ENCODE results near the gene IP6K3. TPM values are rescaled to one million over a fixed set of nuclear protein-coding genes. Genes with fewer than 3 reads are reported as not detected.
A peak's percentile ranks its signal among the peaks of the same experiment; 100 is the strongest.

IP6K3 gene
- total RNA-seq, 1 donor from 2014 or later, result not detected

- H3K27ac Mint-ChIP-seq, result peak overlapping the region; percentile 61
Measured at GRCh38 chr6:33702345-33702977, 44.2 kb downstream of the IP6K3 start.

DNA sequence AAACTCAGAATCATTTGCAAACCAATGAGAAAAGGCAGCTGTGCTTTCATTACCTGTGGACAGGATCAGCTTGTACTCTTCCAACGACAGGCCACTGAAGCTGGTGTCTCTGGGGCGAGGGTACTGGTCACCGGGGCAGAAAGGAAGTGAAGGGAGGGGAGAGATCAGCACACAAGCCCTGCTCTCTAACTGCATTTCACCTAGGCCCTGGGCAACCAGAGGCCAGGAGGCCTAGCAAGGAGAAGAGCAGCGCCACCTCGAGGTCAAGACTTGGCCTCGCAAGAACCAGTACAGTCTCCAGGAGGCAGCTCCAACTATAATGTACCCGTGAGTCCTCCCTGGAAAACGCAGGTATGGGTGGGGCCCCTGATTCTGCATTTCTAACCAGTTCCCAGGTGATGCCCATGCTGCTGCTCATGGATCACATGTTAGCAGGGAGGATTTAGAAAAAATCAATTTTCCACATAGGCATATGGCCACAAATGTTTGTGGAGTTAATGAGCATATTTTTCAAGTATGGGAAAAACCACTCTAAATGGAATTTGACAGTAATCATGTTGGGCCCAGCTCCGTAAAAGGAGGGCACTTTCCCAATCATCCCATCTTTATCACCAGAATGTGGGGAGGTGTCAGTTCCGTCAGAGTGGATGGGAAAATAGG, 46.2 kb downstream of the IP6K3 start:
- POLR2A ChIA-PET, result interaction anchor here (0.9 to 2.3 kb wide), 5 partner anchors 10 to 114 kb away, joined by 5 to 23 read pairs (median 8); partner anchors contain the start of genes ITPR3 and UQCC2
- DNase-seq (peak; percentile 58), ATAC-seq (ENCODE audit: low read depth) (peak; percentile 56)
- Mint-ChIP-seq H3K27me3 (no peaks in the 10 kb centered on the region), H3K4me3 (peak overlapping the region; percentile 28), H3K4me1 (peaks cover 69% of the 10 kb centered on the region), H3K9me3 (no peaks in the 10 kb centered on the region), H3K27ac (peak overlapping the region; percentile 79), H3K36me3 (ENCODE audit: low read depth) (peaks cover 25% of the 10 kb centered on the region)
- TF ChIP-seq, protein P1, sequence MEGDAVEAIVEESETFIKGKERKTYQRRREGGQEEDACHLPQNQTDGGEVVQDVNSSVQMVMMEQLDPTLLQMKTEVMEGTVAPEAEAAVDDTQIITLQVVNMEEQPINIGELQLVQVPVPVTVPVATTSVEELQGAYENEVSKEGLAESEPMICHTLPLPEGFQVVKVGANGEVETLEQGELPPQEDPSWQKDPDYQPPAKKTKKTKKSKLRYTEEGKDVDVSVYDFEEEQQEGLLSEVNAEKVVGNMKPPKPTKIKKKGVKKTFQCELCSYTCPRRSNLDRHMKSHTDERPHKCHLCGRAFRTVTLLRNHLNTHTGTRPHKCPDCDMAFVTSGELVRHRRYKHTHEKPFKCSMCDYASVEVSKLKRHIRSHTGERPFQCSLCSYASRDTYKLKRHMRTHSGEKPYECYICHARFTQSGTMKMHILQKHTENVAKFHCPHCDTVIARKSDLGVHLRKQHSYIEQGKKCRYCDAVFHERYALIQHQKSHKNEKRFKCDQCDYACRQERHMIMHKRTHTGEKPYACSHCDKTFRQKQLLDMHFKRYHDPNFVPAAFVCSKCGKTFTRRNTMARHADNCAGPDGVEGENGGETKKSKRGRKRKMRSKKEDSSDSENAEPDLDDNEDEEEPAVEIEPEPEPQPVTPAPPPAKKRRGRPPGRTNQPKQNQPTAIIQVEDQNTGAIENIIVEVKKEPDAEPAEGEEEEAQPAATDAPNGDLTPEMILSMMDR (IDR thresholded peaks at IDR 0.05), result no peak
- CTCF ChIA-PET, result interaction anchor here (0.8 to 3.9 kb wide), 16 partner anchors 9 to 121 kb away, joined by 3 to 42 read pairs (median 5); partner anchors contain the start of gene UQCC2
- intact Hi-C loops (cut with micrococcal nuclease), result loop anchor here (1.0 kb wide), 3 partner anchors 31 to 115 kb away; no protein-coding TSS in a partner anchor

More at GRCh38 chr6:33702345-33702977, 44.2 kb downstream of the IP6K3 start:
- POLR2A ChIA-PET, result interaction anchor here (1.0 to 1.1 kb wide), 2 partner anchors 9 to 32 kb away, joined by 4 read pairs; partner anchors contain the start of gene UQCC2
- CTCF ChIA-PET, result interaction anchor here (0.6 to 3.9 kb wide), 8 partner anchors 9 to 128 kb away, joined by 3 to 42 read pairs (median 4); partner anchors contain the start of gene UQCC2
- peak; percentile 80 for ATAC-seq (ENCODE audit: low read depth)
- no peaks in the 10 kb centered on the region for H3K9me3 Mint-ChIP-seq
- TF ChIP-seq, protein P1 (IDR thresholded peaks at IDR 0.05), result no peak
- H3K4me3 Mint-ChIP-seq, result no peak overlapping the region
- peaks cover 50% of the 10 kb centered on the region for H3K4me1 Mint-ChIP-seq
- DNase-seq, result no peak
- intact Hi-C loops (cut with micrococcal nuclease), result loop anchor here (1.0 kb wide), 1 partner anchor 311 kb away; the partner anchor contains the start of gene KIFC1
- no peaks in the 10 kb centered on the region for H3K27me3 Mint-ChIP-seq
- H3K36me3 Mint-ChIP-seq (ENCODE audit: low read depth), result peaks cover 28% of the 10 kb centered on the region

DNA sequence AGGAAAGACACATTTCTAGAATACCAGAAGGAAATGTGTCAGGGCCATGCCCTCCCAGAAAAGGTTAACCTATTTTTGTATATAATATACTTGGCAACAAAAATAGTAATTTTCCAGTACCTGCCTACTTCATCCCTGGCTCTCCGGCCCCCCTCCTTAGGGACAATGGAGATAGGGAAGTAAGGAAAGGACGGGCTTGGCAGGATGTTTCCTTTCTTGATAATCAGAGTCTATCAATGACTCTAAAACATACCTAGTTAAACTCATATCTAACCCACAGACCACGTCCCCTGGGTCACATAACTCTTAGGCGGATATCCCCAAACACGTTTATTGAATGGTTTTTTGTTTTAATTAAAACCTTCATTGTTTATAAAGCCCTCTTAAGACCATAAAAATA, 47.0 kb downstream of the IP6K3 start:
- ATAC-seq (ENCODE audit: low read depth) (no peak), DNase-seq (no peak)
- Mint-ChIP-seq H3K4me1 (peaks cover 76% of the 10 kb centered on the region), H3K27ac (peak overlapping the region; percentile 79), H3K4me3 (no peak overlapping the region), H3K9me3 (no peaks in the 10 kb centered on the region), H3K36me3 (ENCODE audit: low read depth) (peaks cover 27% of the 10 kb centered on the region), H3K27me3 (no peaks in the 10 kb centered on the region)
- intact Hi-C loops (cut with micrococcal nuclease), result loop anchor here (1.0 to 5.0 kb wide), 4 partner anchors 30 to 272 kb away; no protein-coding TSS in a partner anchor
- ChIA-PET CTCF (interaction anchor here (1.0 to 3.9 kb wide), 9 partner anchors 8 to 113 kb away, joined by 3 to 42 read pairs (median 17); partner anchors contain the start of gene UQCC2), POLR2A (interaction anchor here (0.6 to 2.3 kb wide), 4 partner anchors 11 to 304 kb away, joined by 4 to 23 read pairs (median 6); partner anchors contain the start of genes ITPR3 and UQCC2)
- TF ChIP-seq, protein P1 (IDR thresholded peaks at IDR 0.05), result no peak

DNA sequence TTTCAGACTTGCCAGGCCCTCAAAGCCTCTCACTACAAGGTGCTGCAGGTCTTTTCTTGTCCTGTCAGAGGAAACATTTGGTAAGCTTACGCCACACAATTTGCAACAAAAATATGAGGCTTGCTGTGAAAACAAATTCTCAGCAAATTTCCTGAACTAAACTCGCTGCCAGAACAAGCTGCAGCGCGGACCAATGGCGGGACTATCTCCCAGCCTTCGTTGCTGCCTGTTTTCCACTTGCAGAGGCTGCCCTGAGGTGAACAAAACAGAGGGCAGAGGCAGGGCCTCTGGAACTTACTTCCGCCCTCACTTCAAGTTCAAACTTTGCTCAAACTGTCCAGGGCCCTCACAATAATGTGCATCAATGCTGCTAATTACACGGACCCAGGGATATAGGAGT, 47.6 kb downstream of the IP6K3 start:
- intact Hi-C loops (cut with micrococcal nuclease), result loop anchor here (5.0 kb wide), 1 partner anchor 272 kb away; no protein-coding TSS in a partner anchor
- DNase-seq (no peak), ATAC-seq (ENCODE audit: low read depth) (no peak)
- ChIA-PET POLR2A (no interaction called here), CTCF (no interaction called here)
- Mint-ChIP-seq H3K36me3 (ENCODE audit: low read depth) (peaks cover 28% of the 10 kb centered on the region), H3K4me1 (peaks cover 78% of the 10 kb centered on the region), H3K9me3 (no peaks in the 10 kb centered on the region), H3K27me3 (no peaks in the 10 kb centered on the region), H3K27ac (peak overlapping the region; percentile 74), H3K4me3 (no peak overlapping the region)
- TF ChIP-seq, protein P1 (IDR thresholded peaks at IDR 0.05), result no peak
